SH-SY5Y (cell line): ENCODE data around the gene METTL18.

Experiments used
- GATA2 ChIP-seq: IDR thresholded peaks from 2 replicates; pipeline ENCODE4 v1.6.1; 2011; ENCODE audit warnings: mild to moderate bottlenecking, low read depth, low read length
- GATA3 ChIP-seq: IDR thresholded peaks from 2 replicates; pipeline ENCODE4 v1.6.1; 2011; ENCODE audit warnings: low read depth, mild to moderate bottlenecking, low read length, moderate library complexity

METTL18 gene

GRCh38 chr1:169804941-169805340 is 10.2 kb upstream of the METTL18 start:
- no peak for TF ChIP-seq GATA2
- no peak for TF ChIP-seq GATA3

GRCh38 chr1:169802888-169803287 is 8.2 kb upstream of the METTL18 start:
- TF ChIP-seq GATA3 (no peak), GATA2 (no peak)

GRCh38 chr1:169797281-169797680 is 2.6 kb upstream of the METTL18 start:
- TF ChIP-seq GATA3, result no peak
- TF ChIP-seq GATA2, result no peak

GRCh38 chr1:169796274-169796810 is 1.6 kb upstream of the METTL18 start:
- no peak for TF ChIP-seq GATA3
- no peak for TF ChIP-seq GATA2

GRCh38 chr1:169795687-169796086 is 980 bp upstream of the METTL18 start:
- no peak for TF ChIP-seq GATA2

- TF ChIP-seq GATA3 (no peak), GATA2 (no peak)
These were observed 977 bp downstream of the METTL18 start for GRCh38 chr1:169793730-169794129.

GRCh38 chr1:169788402-169788801 is 6.3 kb downstream of the METTL18 start:
- TF ChIP-seq GATA3 (no peak), GATA2 (no peak)

GRCh38 chr1:169786974-169787373 is 7.7 kb downstream of the METTL18 start:
- TF ChIP-seq GATA2, result no peak
- no peak for TF ChIP-seq GATA3

GRCh38 chr1:169785267-169785666 is 9.4 kb downstream of the METTL18 start:
- TF ChIP-seq GATA2 (no peak), GATA3 (no peak)

GRCh38 chr1:169784102-169784501 is 10.6 kb downstream of the METTL18 start:
- TF ChIP-seq GATA3, result no peak
- no peak for TF ChIP-seq GATA2

- no peak for TF ChIP-seq GATA3
- no peak for TF ChIP-seq GATA2
These were observed 12.1 kb downstream of the METTL18 start for GRCh38 chr1:169782596-169782995.

- TF ChIP-seq GATA3 (no peak), GATA2 (no peak)
These were observed 14.7 kb downstream of the METTL18 start for GRCh38 chr1:169779970-169780369.

GRCh38 chr1:169779150-169779549 is 15.6 kb downstream of the METTL18 start:
- no peak for TF ChIP-seq GATA2
- no peak for TF ChIP-seq GATA3

- TF ChIP-seq GATA2 (no peak), GATA3 (no peak)
These were observed 18.3 kb downstream of the METTL18 start for GRCh38 chr1:169776440-169776839.

- TF ChIP-seq GATA2, result no peak
- TF ChIP-seq GATA3, result no peak
These were observed 26.5 kb downstream of the METTL18 start for GRCh38 chr1:169768161-169768560.
